Mesothelial cell of epicardium (in vitro differentiated cells): Measurements from ENCODE around the gene CDA. TPM values are rescaled to one million over a fixed set of nuclear protein-coding genes. Genes with fewer than 3 reads are reported as not detected.

Experiments
- DNase-seq, 2 experiments: peaks; one replicate each; pipeline ENCODE4 v3.0.0; 2021; ENCODE audit warnings: low spot score in 2 of 2; ENCODE audit not compliant: unreplicated experiment in 2 of 2
- H3K27ac Mint-ChIP-seq: 2 replicates; pipeline ENCODE4 v1.8.0; 2021; ENCODE audit warnings: mixed read lengths
- H3K27me3 Mint-ChIP-seq: 2 replicates; pipeline ENCODE4 v1.8.0; 2021; ENCODE audit warnings: low read depth, mixed read lengths
- H3K36me3 Mint-ChIP-seq: 2 replicates; pipeline ENCODE4 v1.8.0; 2021; ENCODE audit warnings: mixed read lengths
- H3K4me1 Mint-ChIP-seq: 2 replicates; pipeline ENCODE4 v1.8.0; 2021; ENCODE audit warnings: mixed read lengths
- H3K4me3 Mint-ChIP-seq: 2 replicates; pipeline ENCODE4 v1.8.0; 2021; ENCODE audit warnings: mild to moderate bottlenecking, moderate library complexity, mixed read lengths
- H3K9me3 Mint-ChIP-seq: 2 replicates; pipeline ENCODE4 v1.8.0; 2021; ENCODE audit warnings: mixed read lengths
- total RNA-seq: library from RNA; stranded (reverse); gene quantifications from 3 replicates; pipeline ENCODE4 v1.2.1, GENCODE V29; 2021
- TF ChIP-seq, protein P1 (sequence below): fragments of 200-600 bp; sonication (generic); IDR thresholded peaks from one replicate; pipeline ENCODE4 v1.5.0; 2021; ENCODE audit warnings: antibody characterized with exemption; ENCODE audit not compliant: unreplicated experiment

Gene CDA
- total RNA-seq, 1 donor from 2014 or later = 0.94 TPM

DNA sequence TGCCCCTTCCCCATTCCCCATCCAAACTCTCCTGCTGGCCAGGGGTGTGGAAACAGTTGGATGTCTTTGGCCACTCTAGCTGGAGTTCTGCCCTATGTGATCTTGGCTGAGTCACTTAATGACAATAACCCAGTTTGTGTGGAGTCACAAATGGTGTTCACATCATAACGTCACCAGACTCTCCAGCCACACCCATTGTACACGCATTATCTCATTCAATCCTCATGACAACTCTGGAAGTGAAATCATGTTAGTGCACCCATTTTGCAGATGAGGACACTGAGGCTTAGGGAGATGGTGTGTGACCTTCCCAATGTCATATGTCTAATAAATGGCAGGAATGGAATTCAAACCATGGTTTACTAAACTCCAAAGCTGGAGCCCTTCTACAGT is 1.2 kb upstream of the CDA start:
- H3K9me3 Mint-ChIP-seq = no peaks in the 10 kb centered on the region
- peaks cover 22% of the 10 kb centered on the region for H3K4me1 Mint-ChIP-seq
- no peak overlapping the region for H3K27ac Mint-ChIP-seq
- no peak overlapping the region for H3K4me3 Mint-ChIP-seq
- H3K36me3 Mint-ChIP-seq = no peaks in the 10 kb centered on the region
- DNase-seq = no peak
- TF ChIP-seq, protein P1, sequence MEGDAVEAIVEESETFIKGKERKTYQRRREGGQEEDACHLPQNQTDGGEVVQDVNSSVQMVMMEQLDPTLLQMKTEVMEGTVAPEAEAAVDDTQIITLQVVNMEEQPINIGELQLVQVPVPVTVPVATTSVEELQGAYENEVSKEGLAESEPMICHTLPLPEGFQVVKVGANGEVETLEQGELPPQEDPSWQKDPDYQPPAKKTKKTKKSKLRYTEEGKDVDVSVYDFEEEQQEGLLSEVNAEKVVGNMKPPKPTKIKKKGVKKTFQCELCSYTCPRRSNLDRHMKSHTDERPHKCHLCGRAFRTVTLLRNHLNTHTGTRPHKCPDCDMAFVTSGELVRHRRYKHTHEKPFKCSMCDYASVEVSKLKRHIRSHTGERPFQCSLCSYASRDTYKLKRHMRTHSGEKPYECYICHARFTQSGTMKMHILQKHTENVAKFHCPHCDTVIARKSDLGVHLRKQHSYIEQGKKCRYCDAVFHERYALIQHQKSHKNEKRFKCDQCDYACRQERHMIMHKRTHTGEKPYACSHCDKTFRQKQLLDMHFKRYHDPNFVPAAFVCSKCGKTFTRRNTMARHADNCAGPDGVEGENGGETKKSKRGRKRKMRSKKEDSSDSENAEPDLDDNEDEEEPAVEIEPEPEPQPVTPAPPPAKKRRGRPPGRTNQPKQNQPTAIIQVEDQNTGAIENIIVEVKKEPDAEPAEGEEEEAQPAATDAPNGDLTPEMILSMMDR = no peak
- H3K27me3 Mint-ChIP-seq = peaks cover 31% of the 10 kb centered on the region

DNA sequence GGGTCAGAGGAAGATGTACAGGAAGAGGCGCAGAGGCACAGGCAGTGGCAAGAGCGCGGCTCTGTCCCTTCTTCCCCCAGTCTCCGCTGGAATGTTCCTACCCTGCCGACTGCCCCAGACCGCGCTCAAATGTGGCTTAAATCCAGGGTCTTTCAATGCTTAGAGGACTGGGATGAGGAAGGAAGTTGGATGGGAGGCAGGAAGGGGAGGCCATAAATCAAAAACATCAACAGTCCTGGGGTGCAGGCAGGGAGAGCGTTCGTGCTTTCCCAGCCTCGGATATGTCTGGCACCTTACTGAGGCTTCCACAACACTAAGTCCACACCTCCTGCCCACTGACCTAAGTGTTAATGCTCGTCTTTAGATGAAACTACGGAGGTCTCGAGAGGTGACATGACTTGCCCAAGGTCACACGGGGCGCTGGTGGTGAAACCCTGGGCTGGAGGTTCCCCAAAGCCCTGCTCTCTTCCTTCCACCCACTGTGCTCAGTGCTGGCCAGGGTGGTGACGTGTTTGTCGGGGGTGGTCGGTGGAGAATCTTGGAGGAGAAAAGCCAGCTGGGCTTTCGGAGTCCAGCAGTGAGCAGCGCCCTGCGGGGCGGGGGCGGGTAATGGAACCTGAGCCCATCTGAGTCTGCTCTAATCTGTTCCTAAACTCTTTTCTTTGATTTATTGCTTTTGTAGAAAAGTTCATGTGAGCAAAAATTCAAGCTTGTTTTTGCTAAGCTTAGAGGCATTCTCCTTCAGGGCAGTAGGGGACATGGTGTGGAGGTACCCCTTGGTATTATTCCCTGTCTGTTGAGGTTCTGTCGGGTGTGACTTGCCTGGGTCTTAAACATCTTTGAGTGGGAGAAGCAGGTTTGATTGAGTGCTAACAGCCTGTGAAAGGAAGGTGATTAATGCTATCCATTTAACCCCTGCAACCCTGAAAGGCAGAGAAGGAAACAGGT is 708 bp downstream of the CDA start:
- Mint-ChIP-seq H3K4me3 (peak overlapping the region; percentile 43), H3K4me1 (peaks cover 22% of the 10 kb centered on the region), H3K9me3 (no peaks in the 10 kb centered on the region), H3K36me3 (no peaks in the 10 kb centered on the region), H3K27me3 (peaks cover 23% of the 10 kb centered on the region), H3K27ac (no peak overlapping the region)
- TF ChIP-seq, protein P1 = no peak
- DNase-seq = peak in 1 of 2 experiments; percentile 45

DNA sequence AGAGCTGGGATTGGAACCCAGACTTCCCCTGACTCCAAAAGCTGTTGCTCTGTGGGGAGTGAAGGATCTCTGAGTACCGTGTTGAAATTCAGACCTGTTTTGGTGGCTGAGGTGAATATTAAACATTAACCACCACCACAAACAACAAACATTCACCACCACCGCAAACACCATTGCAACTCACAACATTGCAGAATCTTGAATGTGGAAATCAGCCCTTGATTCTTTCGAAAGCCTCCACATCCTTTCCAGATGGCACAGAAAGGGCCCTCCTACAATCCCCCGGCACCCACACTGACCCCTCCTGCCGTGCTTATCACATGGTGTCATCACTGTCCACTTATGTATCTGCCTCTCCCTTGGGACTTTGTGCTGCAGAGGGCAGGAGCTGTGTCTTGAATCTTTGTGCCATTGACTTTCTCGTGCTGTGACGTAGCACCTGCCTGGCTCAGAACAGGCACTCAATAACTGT is 1.4 kb downstream of the CDA start:
- H3K27ac Mint-ChIP-seq = no peak overlapping the region
- TF ChIP-seq, protein P1 = no peak
- H3K4me3 Mint-ChIP-seq = no peak overlapping the region
- no peak for DNase-seq
- no peaks in the 10 kb centered on the region for H3K36me3 Mint-ChIP-seq
- peaks cover 22% of the 10 kb centered on the region for H3K4me1 Mint-ChIP-seq
- H3K27me3 Mint-ChIP-seq = peaks cover 23% of the 10 kb centered on the region
- H3K9me3 Mint-ChIP-seq = no peaks in the 10 kb centered on the region

DNA sequence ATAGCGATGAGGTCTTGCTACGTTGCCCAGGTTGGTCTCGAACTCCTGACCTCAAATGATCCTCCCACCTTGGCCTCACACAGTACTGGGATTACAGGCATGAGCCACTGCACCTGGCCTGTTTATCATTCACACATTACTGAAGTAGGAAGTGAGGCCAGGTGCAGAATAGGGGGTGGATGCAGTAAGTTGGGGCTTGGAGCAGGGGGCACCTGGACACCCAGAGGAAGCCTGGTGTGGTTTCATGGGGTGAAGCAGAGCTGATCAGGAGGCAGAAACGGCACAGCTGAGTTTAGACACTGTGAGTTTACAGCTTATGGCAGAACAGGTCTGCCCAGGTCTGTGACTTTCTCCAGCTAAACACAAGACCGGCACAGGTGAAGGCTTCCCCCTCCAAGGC is 4.9 kb downstream of the CDA start:
- H3K9me3 Mint-ChIP-seq = peaks cover 1% of the 10 kb centered on the region
- TF ChIP-seq, protein P1 = no peak
- H3K4me3 Mint-ChIP-seq = no peak overlapping the region
- H3K36me3 Mint-ChIP-seq = no peaks in the 10 kb centered on the region
- peaks cover 16% of the 10 kb centered on the region for H3K27me3 Mint-ChIP-seq
- no peak overlapping the region for H3K27ac Mint-ChIP-seq
- H3K4me1 Mint-ChIP-seq = peaks cover 19% of the 10 kb centered on the region
- no peak for DNase-seq

DNA sequence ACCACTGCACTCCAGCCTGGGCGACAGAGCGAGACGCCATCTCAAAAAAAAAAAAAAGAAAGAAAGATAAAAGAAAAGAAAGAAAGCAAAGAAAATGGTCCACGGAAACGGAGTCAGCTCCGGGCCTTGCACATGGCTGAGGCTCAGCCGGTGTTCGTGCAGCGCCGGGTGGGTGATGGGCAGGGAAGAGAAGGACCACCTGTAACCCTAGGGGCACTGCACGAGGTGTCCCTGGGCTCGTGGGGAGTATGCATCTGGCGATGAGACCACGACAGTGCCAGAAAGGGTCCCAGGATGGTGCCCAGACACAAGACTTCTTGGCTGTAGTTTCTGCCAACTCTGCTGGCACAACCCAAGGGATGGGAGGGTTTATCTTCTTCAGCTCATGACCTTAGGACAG is 5.8 kb downstream of the CDA start:
- Mint-ChIP-seq H3K27me3 (peaks cover 13% of the 10 kb centered on the region), H3K4me3 (no peak overlapping the region), H3K36me3 (no peaks in the 10 kb centered on the region), H3K27ac (no peak overlapping the region), H3K9me3 (peaks cover 4% of the 10 kb centered on the region), H3K4me1 (peaks cover 9% of the 10 kb centered on the region)
- TF ChIP-seq, protein P1 = no peak
- DNase-seq = no peak
